ENCODE measurements around the gene PCDHB4. TPM values are rescaled to one million over a fixed set of nuclear protein-coding genes. Genes with fewer than 3 reads are reported as not detected.
A peak's percentile ranks its signal among the peaks of the same experiment; 100 is the strongest.
"Not testable (repeated sequence)": the region's sequence is repeated elsewhere in the genome, so short reads cannot be mapped to it uniquely, and the experiment has no call there.

The PCDHB4 gene
- total RNA-seq, 2 experiments from 2014 or later, result not detected

DNA sequence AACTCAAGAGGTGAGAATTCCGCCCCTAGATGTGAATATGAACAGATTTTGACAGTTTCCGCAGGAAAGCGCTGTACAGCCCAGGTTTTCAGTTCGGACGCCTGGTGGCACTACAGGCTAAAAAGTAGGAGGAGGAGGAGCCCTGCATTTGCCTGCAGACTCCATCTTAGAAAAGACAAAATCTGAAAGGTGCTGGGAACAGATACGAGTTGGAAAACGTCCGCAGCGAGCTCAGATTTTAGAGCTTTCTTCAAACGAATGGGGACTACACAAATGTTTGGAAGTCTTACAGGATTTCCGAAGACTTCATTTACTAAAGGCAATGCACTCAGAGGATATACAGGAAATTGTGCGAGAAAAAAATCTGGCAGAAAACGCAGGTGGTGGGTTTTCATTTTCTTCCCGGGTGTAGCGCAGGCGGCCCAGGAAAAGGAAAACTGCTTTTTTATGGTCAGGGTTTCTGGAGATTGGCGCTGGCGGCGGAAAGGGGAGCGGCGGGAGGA is 37.1 kb upstream of the PCDHB4 start:
- ChIA-PET CTCF (no interaction called here), POLR2A (no interaction called here)
- peak in 12 of 14 experiments; percentile 5 to 70 (median 30) for DNase-seq

DNA sequence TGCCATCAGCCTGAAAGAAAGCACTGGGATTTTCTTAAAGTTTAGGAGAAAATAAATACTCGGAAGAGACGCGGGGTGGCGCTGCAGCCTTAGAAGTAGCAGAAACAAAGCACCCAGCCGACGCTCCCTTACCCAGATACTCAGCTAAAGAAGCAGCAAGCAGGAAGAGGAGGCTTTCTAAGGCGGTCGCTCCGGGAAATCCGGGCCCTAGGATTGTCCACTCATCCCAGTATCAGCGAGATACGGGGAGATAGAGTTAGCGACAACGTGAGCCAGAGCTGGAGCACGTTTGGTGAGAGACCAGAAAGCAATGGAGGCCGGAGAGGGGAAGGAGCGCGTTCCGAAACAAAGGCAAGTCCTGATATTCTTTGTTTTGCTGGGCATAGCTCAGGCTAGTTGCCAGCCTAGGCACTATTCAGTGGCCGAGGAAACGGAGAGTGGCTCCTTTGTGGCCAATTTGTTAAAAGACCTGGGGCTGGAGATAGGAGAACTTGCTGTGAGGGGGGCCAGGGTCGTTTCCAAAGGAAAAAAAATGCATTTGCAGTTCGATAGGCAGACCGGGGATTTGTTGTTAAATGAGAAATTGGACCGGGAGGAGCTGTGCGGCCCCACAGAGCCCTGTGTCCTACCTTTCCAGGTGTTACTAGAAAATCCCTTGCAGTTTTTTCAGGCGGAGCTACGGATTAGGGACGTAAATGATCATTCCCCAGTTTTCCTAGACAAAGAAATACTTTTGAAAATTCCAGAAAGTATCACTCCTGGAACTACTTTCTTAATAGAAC is 26.9 kb upstream of the PCDHB4 start, which contains the start of gene PCDHB2:
PCDHB2 (plus strand) TSS at position 135 of the 782 bp plus-strand sequence; CDS start at position 311, 176 bp downstream.
- H3K4me3 ChIP-seq (ENCODE audit: low read length), result no peak within 1 kb of the TSS
- intact Hi-C loops (cut with DNase I, micrococcal nuclease), result no loop called here
- H3K36me3 ChIP-seq (ENCODE audit: insufficient read depth, low read length), result no peaks in the 10 kb centered on the region
- Mint-ChIP-seq H3K4me1 (ENCODE audit: low read depth) (no peaks in the 10 kb centered on the region), H3K9me3 (peaks cover 15% of the 10 kb centered on the region), H3K27me3 (peaks cover 57% of the 10 kb centered on the region), H3K4me3 (no peak within 1 kb of the TSS), H3K36me3 (ENCODE audit: low read depth) (peaks cover 6% of the 10 kb centered on the region), H3K27ac (no peak within 1 kb of the TSS)
- no peaks in the 10 kb centered on the region for H3K4me1 ChIP-seq (ENCODE audit: insufficient read depth, low read length)
- ChIA-PET POLR2A (no interaction called here), CTCF (no interaction called here)
- H3K27ac ChIP-seq (ENCODE audit: low read depth in 1 of 2, low read length in 2 of 2), result no peak within 1 kb of the TSS
- peaks cover 3 to 30% of the 10 kb centered on the region in 2 experiments for H3K9me3 ChIP-seq (ENCODE audit: control insufficient read depth in 1 of 2, insufficient read depth in 1 of 2, low read length in 2 of 2)
- DNase-seq, result peak in 2 of 14 experiments; percentile 3 to 9
- TF ChIP-seq, protein P1, sequence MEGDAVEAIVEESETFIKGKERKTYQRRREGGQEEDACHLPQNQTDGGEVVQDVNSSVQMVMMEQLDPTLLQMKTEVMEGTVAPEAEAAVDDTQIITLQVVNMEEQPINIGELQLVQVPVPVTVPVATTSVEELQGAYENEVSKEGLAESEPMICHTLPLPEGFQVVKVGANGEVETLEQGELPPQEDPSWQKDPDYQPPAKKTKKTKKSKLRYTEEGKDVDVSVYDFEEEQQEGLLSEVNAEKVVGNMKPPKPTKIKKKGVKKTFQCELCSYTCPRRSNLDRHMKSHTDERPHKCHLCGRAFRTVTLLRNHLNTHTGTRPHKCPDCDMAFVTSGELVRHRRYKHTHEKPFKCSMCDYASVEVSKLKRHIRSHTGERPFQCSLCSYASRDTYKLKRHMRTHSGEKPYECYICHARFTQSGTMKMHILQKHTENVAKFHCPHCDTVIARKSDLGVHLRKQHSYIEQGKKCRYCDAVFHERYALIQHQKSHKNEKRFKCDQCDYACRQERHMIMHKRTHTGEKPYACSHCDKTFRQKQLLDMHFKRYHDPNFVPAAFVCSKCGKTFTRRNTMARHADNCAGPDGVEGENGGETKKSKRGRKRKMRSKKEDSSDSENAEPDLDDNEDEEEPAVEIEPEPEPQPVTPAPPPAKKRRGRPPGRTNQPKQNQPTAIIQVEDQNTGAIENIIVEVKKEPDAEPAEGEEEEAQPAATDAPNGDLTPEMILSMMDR (IDR thresholded peaks at IDR 0.05), result no peak
- no peak for ATAC-seq (ENCODE audit: poor library complexity)
- H3K27me3 ChIP-seq (ENCODE audit: control insufficient read depth in 1 of 2, insufficient read depth in 2 of 2, low read length in 2 of 2), result peaks cover 15 to 26% of the 10 kb centered on the region in 2 experiments

More for the DNA sequence above, 37.1 kb upstream of the PCDHB4 start:
- peaks cover 7% of the 10 kb centered on the region for H3K4me1 Mint-ChIP-seq (ENCODE audit: low read depth)
- Histone ChIP-seq H3K4me3 (ENCODE audit: low read length) (peak overlapping the region; percentile 50), H3K36me3 (ENCODE audit: insufficient read depth, low read length) (no peaks in the 10 kb centered on the region), H3K27me3 (ENCODE audit: control insufficient read depth in 1 of 2, insufficient read depth in 2 of 2, low read length in 2 of 2) (peaks cover 0 to 5% of the 10 kb centered on the region in 2 experiments), H3K27ac (ENCODE audit: low read depth in 1 of 2, low read length in 2 of 2) (no peak overlapping the region), H3K9me3 (ENCODE audit: control insufficient read depth in 1 of 2, insufficient read depth in 1 of 2, low read length in 2 of 2) (peaks cover 0 to 2% of the 10 kb centered on the region in 2 experiments), H3K4me1 (ENCODE audit: insufficient read depth, low read length) (peaks cover 2% of the 10 kb centered on the region)
- ATAC-seq (ENCODE audit: poor library complexity), result peak; percentile 89
- peaks cover 12% of the 10 kb centered on the region for H3K9me3 Mint-ChIP-seq
- peaks cover 8% of the 10 kb centered on the region for H3K36me3 Mint-ChIP-seq (ENCODE audit: low read depth)
- TF ChIP-seq, protein P1 (IDR thresholded peaks at IDR 0.05), result peak; percentile 39
- peaks cover 64% of the 10 kb centered on the region for H3K27me3 Mint-ChIP-seq
- intact Hi-C loops (cut with DNase I, micrococcal nuclease), result loop anchor here (2.0 to 10.0 kb wide), 2 partner anchors 440 to 472 kb away; no protein-coding TSS in a partner anchor
- H3K27ac Mint-ChIP-seq, result peak overlapping the region; percentile 50
- peak overlapping the region; percentile 94 for H3K4me3 Mint-ChIP-seq

DNA sequence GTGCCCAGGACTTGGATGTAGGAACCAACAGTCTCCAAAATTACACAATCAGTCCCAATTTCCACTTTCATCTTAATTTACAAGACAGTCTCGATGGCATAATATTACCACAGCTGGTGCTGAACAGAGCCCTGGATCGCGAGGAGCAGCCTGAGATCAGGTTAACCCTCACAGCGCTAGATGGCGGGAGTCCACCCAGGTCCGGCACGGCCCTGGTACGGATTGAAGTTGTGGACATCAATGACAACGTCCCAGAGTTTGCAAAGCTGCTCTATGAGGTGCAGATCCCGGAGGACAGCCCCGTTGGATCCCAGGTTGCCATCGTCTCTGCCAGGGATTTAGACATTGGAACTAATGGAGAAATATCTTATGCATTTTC is 26.4 kb upstream of the PCDHB4 start:
- ChIA-PET CTCF (no interaction called here), POLR2A (no interaction called here)
- Mint-ChIP-seq H3K36me3 (ENCODE audit: low read depth) (peaks cover 6% of the 10 kb centered on the region), H3K9me3 (peaks cover 15% of the 10 kb centered on the region), H3K4me1 (ENCODE audit: low read depth) (no peaks in the 10 kb centered on the region), H3K4me3 (no peak overlapping the region), H3K27me3 (peaks cover 59% of the 10 kb centered on the region), H3K27ac (no peak overlapping the region)
- H3K36me3 ChIP-seq (ENCODE audit: insufficient read depth, low read length), result no peaks in the 10 kb centered on the region
- no peak overlapping the region for H3K4me3 ChIP-seq (ENCODE audit: low read length)
- DNase-seq, result no peak
- intact Hi-C loops (cut with DNase I, micrococcal nuclease), result no loop called here
- ATAC-seq (ENCODE audit: poor library complexity), result no peak
- H3K9me3 ChIP-seq (ENCODE audit: control insufficient read depth in 1 of 2, insufficient read depth in 1 of 2, low read length in 2 of 2), result peaks cover 3 to 29% of the 10 kb centered on the region in 2 experiments
- H3K27ac ChIP-seq (ENCODE audit: low read depth in 1 of 2, low read length in 2 of 2), result no peak overlapping the region
- TF ChIP-seq, protein P1 (IDR thresholded peaks at IDR 0.05), result no peak
- H3K4me1 ChIP-seq (ENCODE audit: insufficient read depth, low read length), result no peaks in the 10 kb centered on the region
- peaks cover 18 to 31% of the 10 kb centered on the region in 2 experiments for H3K27me3 ChIP-seq (ENCODE audit: control insufficient read depth in 1 of 2, insufficient read depth in 2 of 2, low read length in 2 of 2)

DNA sequence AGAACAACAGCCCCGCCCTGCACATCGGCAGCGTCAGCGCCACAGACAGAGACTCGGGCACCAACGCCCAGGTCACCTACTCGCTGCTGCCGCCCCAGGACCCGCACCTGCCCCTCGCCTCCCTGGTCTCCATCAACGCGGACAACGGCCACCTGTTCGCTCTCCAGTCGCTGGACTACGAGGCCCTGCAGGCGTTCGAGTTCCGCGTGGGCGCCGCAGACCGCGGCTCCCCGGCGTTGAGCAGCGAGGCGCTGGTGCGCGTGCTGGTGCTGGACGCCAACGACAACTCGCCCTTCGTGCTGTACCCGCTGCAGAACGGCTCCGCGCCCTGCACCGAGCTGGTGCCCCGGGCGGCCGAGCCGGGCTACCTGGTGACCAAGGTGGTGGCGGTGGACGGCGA is 25.4 kb upstream of the PCDHB4 start:
- CTCF ChIA-PET, result not testable (repeated sequence)

DNA sequence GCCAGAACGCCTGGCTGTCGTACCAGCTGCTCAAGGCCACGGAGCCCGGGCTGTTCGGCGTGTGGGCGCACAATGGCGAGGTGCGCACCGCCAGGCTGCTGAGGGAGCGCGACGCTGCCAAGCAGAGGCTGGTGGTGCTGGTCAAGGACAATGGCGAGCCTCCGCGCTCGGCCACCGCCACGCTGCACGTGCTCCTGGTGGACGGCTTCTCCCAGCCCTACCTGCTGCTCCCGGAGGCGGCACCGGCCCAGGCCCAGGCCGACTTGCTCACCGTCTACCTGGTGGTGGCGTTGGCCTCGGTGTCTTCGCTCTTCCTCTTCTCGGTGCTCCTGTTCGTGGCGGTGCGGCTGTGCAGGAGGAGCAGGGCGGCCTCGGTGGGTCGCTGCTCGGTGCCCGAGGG is 25.0 kb upstream of the PCDHB4 start:
- H3K27me3 Mint-ChIP-seq, result peaks cover 66% of the 10 kb centered on the region

More for the DNA sequence above, 25.4 kb upstream of the PCDHB4 start:
- H3K27ac ChIP-seq (ENCODE audit: low read depth in 1 of 2, low read length in 2 of 2); DNase-seq; intact Hi-C loops (cut with DNase I, micrococcal nuclease); H3K36me3 ChIP-seq (ENCODE audit: insufficient read depth, low read length); POLR2A ChIA-PET; H3K36me3 Mint-ChIP-seq (ENCODE audit: low read depth); ATAC-seq (ENCODE audit: poor library complexity); H3K4me3 ChIP-seq (ENCODE audit: low read length); H3K27ac Mint-ChIP-seq; H3K4me1 Mint-ChIP-seq (ENCODE audit: low read depth); H3K4me1 ChIP-seq (ENCODE audit: insufficient read depth, low read length); H3K4me3 Mint-ChIP-seq: not testable (repeated sequence)
- Mint-ChIP-seq H3K27me3 (peaks cover 61% of the 10 kb centered on the region), H3K9me3 (peaks cover 11% of the 10 kb centered on the region)
- Histone ChIP-seq H3K27me3 (ENCODE audit: control insufficient read depth in 1 of 2, insufficient read depth in 2 of 2, low read length in 2 of 2) (peaks cover 27 to 40% of the 10 kb centered on the region in 2 experiments), H3K9me3 (ENCODE audit: control insufficient read depth in 1 of 2, insufficient read depth in 1 of 2, low read length in 2 of 2) (peaks cover 3 to 37% of the 10 kb centered on the region in 2 experiments)

More for the DNA sequence above, 25.0 kb upstream of the PCDHB4 start:
- H3K36me3 ChIP-seq (ENCODE audit: insufficient read depth, low read length); H3K4me1 ChIP-seq (ENCODE audit: insufficient read depth, low read length); H3K4me3 ChIP-seq (ENCODE audit: low read length); ATAC-seq (ENCODE audit: poor library complexity); H3K4me3 Mint-ChIP-seq; H3K4me1 Mint-ChIP-seq (ENCODE audit: low read depth); POLR2A ChIA-PET; CTCF ChIA-PET; H3K27ac Mint-ChIP-seq; H3K36me3 Mint-ChIP-seq (ENCODE audit: low read depth); DNase-seq; intact Hi-C loops (cut with DNase I, micrococcal nuclease); H3K27ac ChIP-seq (ENCODE audit: low read depth in 1 of 2, low read length in 2 of 2): not testable (repeated sequence)
- H3K27me3 ChIP-seq (ENCODE audit: control insufficient read depth in 1 of 2, insufficient read depth in 2 of 2, low read length in 2 of 2), result peaks cover 28 to 42% of the 10 kb centered on the region in 2 experiments
- peaks cover 3 to 39% of the 10 kb centered on the region in 2 experiments for H3K9me3 ChIP-seq (ENCODE audit: control insufficient read depth in 1 of 2, insufficient read depth in 1 of 2, low read length in 2 of 2)
- H3K9me3 Mint-ChIP-seq, result peaks cover 11% of the 10 kb centered on the region
